ENCODE measurements around the gene TMED5.
A peak's percentile ranks its signal among the peaks of the same experiment; 100 is the strongest.
"Not testable (repeated sequence)": the region's sequence is repeated elsewhere in the genome, so short reads cannot be mapped to it uniquely, and the experiment has no call there.

The TMED5 gene

GRCh38 chr1:93171549-93172034 is 8.6 kb downstream of the TMED5 start:
- no peak for DNase-seq

GRCh38 chr1:93170141-93170678 is 10.0 kb downstream of the TMED5 start:
- not testable (repeated sequence) for DNase-seq

GRCh38 chr1:93167006-93167405 is 13.2 kb downstream of the TMED5 start:
- no peak for DNase-seq

- not testable (repeated sequence) for DNase-seq
Observed at GRCh38 chr1:93165895-93166294, 14.3 kb downstream of the TMED5 start.

GRCh38 chr1:93164816-93165215 is 15.4 kb downstream of the TMED5 start:
- peak in 3 of 4 experiments; percentile 18 to 38 (median 33) for DNase-seq

- DNase-seq = not testable (repeated sequence)
Observed at GRCh38 chr1:93163314-93163713, 16.9 kb downstream of the TMED5 start.

GRCh38 chr1:93159337-93159736 is 20.9 kb downstream of the TMED5 start:
- DNase-seq = no peak

- no peak for DNase-seq
Observed at GRCh38 chr1:93155335-93155734, 24.9 kb downstream of the TMED5 start.

- no peak for DNase-seq
Observed at GRCh38 chr1:93154898-93155297, 25.3 kb downstream of the TMED5 start.

- no peak for DNase-seq
Observed at GRCh38 chr1:93152835-93153234, 27.4 kb downstream of the TMED5 start.

- no peak for DNase-seq
Observed at GRCh38 chr1:93151474-93151873, 28.7 kb downstream of the TMED5 start.

GRCh38 chr1:93150729-93151128 is 29.5 kb downstream of the TMED5 start:
- DNase-seq = no peak

GRCh38 chr1:93148001-93148400 is 32.2 kb downstream of the TMED5 start:
- DNase-seq = no peak

GRCh38 chr1:93143769-93144168 is 36.4 kb downstream of the TMED5 start:
- no peak for DNase-seq

- no peak for DNase-seq
Observed at GRCh38 chr1:93143136-93143535, 37.1 kb downstream of the TMED5 start.

- DNase-seq = no peak
Observed at GRCh38 chr1:93142161-93142560, 38.1 kb downstream of the TMED5 start.

- DNase-seq = no peak
Observed at GRCh38 chr1:93140106-93140505, 40.1 kb downstream of the TMED5 start.

- DNase-seq = no peak
Observed at GRCh38 chr1:93137604-93138292, 42.5 kb downstream of the TMED5 start.

- DNase-seq = no peak
Observed at GRCh38 chr1:93136445-93136844, 43.8 kb downstream of the TMED5 start.

- no peak for DNase-seq
Observed at GRCh38 chr1:93132638-93133037, 47.6 kb downstream of the TMED5 start.

GRCh38 chr1:93129507-93130099 is 50.6 kb downstream of the TMED5 start:
- no peak for DNase-seq

GRCh38 chr1:93124556-93125355 is 55.5 kb downstream of the TMED5 start:
- DNase-seq = peak in 1 of 4 experiments; percentile 20

- DNase-seq = no peak
Observed at GRCh38 chr1:93123201-93123783, 56.9 kb downstream of the TMED5 start.

Data from suppressor macrophage (primary cell).